Suprapubic skin (tissue), 3 donors: ENCODE data around the gene STAC3.

Experiments
- CTCF ChIP-seq, 2 donors: fragments of 200-600 bp in 1 of 2; fragments of 450-650 bp in 1 of 2; sonication (generic) in 1 of 2; IDR thresholded peaks; one replicate each; pipeline ENCODE4 v1.5.1; 2016 to 2019; ENCODE audit warnings: antibody characterized with exemption in 2 of 2, mild to moderate bottlenecking in 1 of 2, moderate library complexity in 1 of 2
- EP300 ChIP-seq: sonication (generic); formaldehyde crosslinking; IDR thresholded peaks from one replicate; pipeline ENCODE4 v1.6.1; 2017; ENCODE audit warnings: antibody characterized with exemption
- POLR2A ChIP-seq, 2 donors: fragments of 450-650 bp; IDR thresholded peaks; one replicate each; pipeline ENCODE4 v1.6.1; 2017; ENCODE audit warnings: antibody characterized with exemption in 2 of 2, mild to moderate bottlenecking in 2 of 2, moderate library complexity in 2 of 2

GRCh38 chr12:57270966-57271470, 20.0 kb upstream of the STAC3 start:
- TF ChIP-seq EP300, result no peak
- no peak for TF ChIP-seq CTCF (IDR thresholded peaks at IDR 0.05)
- no peak for TF ChIP-seq POLR2A (IDR thresholded peaks at IDR 0.05)
